SU-DHL-6 (cell line): ENCODE results near the gene TRAPPC2B.

Source experiments
- H2AFZ ChIP-seq: fragments of 200-600 bp; sonication (generic); 2 replicates; pipeline ENCODE4 v1.6.1; 2014; ENCODE audit warnings: low read depth, mild to moderate bottlenecking, moderate library complexity, mixed read lengths, antibody characterized with exemption, low read length; ENCODE audit not compliant: severe bottlenecking
- H3F3A ChIP-seq: fragments of 200-600 bp; shearing (Covaris generic); 2 replicates; pipeline ENCODE4 v1.6.0; 2016; ENCODE audit warnings: antibody characterized with exemption, mild to moderate bottlenecking; ENCODE audit not compliant: insufficient read depth
- H3K27ac ChIP-seq: fragments of 200-600 bp; sonication (generic); 2 replicates; pipeline ENCODE4 v1.5.1; 2016; ENCODE audit warnings: low read depth, mild to moderate bottlenecking, low read length, moderate library complexity, mixed read lengths
- H3K27me3 ChIP-seq: fragments of 200-600 bp; sonication (generic), shearing (Covaris generic); 2 replicates; pipeline ENCODE4 v1.6.0; 2014; ENCODE audit warnings: mild to moderate bottlenecking, low read length
- H3K36me3 ChIP-seq: fragments of 200-600 bp; sonication (generic); 2 replicates; pipeline ENCODE4 v1.6.1; 2014; ENCODE audit warnings: mild to moderate bottlenecking, low read length, mixed read lengths
- H3K4me2 ChIP-seq: fragments of 300-600, 200-600 bp; shearing (Covaris generic), sonication (generic); 2 replicates; pipeline ENCODE4 v1.6.0; 2014; ENCODE audit warnings: low read length, low read depth, mild to moderate bottlenecking; ENCODE audit not compliant: poor library complexity, severe bottlenecking
- H3K4me3 ChIP-seq: fragments of 200-600 bp; sonication (generic); 2 replicates; pipeline ENCODE4 v1.5.1; 2014; ENCODE audit warnings: antibody characterized with exemption, low read length, mild to moderate bottlenecking, mixed read lengths; ENCODE audit not compliant: insufficient read depth, poor library complexity, severe bottlenecking
- H3K79me2 ChIP-seq: fragments of 200-600 bp; sonication (generic); 2 replicates; pipeline ENCODE4 v1.6.1; 2014; ENCODE audit warnings: mild to moderate bottlenecking, low read length, moderate library complexity; ENCODE audit not compliant: insufficient read depth
- H3K9ac ChIP-seq: fragments of 200-600 bp; sonication (generic); 2 replicates; pipeline ENCODE4 v1.7.0; 2014; ENCODE audit warnings: mild to moderate bottlenecking, low read length
- H3K9me2 ChIP-seq: fragments of 200-600 bp; sonication (generic); replicated peaks from 2 replicates; pipeline ENCODE4 v1.6.1; 2014; ENCODE audit warnings: low read length; ENCODE audit not compliant: insufficient read depth
- H3K9me3 ChIP-seq: fragments of 200-600 bp; sonication (generic); 2 replicates; pipeline ENCODE4 v1.6.1; 2014; ENCODE audit warnings: low read length, mixed read lengths; ENCODE audit not compliant: insufficient read depth
- H4K20me1 ChIP-seq: fragments of 200-600 bp; sonication (generic); 2 replicates; pipeline ENCODE4 v1.6.1; 2014; ENCODE audit warnings: low read depth, mild to moderate bottlenecking, antibody characterized with exemption, low read length, moderate library complexity, mixed read lengths
- EZH2phosphoT487 ChIP-seq: fragments of 200-600 bp; sonication (generic), shearing (Covaris generic); conservative IDR thresholded peaks from 2 replicates; pipeline ENCODE4 v1.6.1; 2018; ENCODE audit warnings: mild to moderate bottlenecking, antibody characterized with exemption, low read length, moderate library complexity, mixed read lengths
- TF ChIP-seq, protein P1 (sequence below): fragments of 200-600 bp; sonication (generic); IDR thresholded peaks from one replicate; pipeline ENCODE4 v1.5.1; 2017; ENCODE audit warnings: antibody characterized with exemption, mild to moderate bottlenecking, low read length, moderate library complexity; ENCODE audit not compliant: insufficient read depth, poor library complexity, severe bottlenecking

TRAPPC2B gene

DNA sequence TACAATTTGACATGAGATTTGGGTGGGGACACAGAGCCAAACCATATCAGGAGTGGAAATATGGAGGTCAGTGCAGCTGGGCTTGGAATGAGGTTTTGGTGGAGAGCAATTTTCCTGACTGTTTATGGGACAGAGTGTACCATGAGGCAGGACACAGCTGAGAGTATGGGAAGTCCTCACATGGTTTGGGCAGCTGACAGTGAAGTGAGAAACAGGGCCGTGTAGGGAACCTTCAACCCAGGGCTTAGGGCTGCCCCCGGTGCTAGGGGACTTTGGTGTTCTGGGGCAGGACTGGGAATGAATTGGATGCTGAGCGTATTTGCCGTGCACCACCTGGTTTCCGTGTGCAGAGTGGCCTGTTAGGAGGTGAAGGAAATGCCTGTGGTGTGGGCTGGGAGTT, 32.4 kb downstream of the TRAPPC2B start:
- H3F3A ChIP-seq: no peaks in the 10 kb centered on the region

DNA sequence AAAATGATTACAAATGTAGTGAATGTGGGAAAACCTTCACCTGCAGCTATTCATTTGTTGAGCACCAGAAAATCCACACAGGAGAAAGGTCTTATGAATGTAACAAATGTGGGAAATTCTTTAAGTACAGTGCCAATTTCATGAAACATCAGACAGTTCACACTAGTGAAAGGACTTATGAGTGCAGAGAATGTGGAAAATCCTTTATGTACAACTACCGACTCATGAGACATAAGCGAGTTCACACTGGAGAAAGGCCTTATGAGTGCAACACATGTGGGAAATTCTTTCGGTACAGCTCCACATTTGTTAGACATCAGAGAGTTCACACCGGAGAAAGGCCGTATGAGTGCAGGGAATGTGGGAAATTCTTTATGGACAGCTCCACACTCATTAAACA, 35.5 kb downstream of the TRAPPC2B start:
- Histone ChIP-seq H3K36me3 (peaks cover 31% of the 10 kb centered on the region), H3K27me3 (no peaks in the 10 kb centered on the region), H3K4me3 (no peak overlapping the region), H3K79me2 (peaks cover 8% of the 10 kb centered on the region), H2AFZ (no peak overlapping the region), H3K27ac (no peak overlapping the region), H3K9me3 (peaks cover 18% of the 10 kb centered on the region; the same call in 1 of the 2 replicates), H4K20me1 (no peaks in the 10 kb centered on the region), H3K4me2 (no peak overlapping the region), H3K9me2 (no peaks in the 10 kb centered on the region), H3K9ac (no peak overlapping the region), H3F3A (no peaks in the 10 kb centered on the region)
- no peak for TF ChIP-seq EZH2phosphoT487
- TF ChIP-seq, protein P1, sequence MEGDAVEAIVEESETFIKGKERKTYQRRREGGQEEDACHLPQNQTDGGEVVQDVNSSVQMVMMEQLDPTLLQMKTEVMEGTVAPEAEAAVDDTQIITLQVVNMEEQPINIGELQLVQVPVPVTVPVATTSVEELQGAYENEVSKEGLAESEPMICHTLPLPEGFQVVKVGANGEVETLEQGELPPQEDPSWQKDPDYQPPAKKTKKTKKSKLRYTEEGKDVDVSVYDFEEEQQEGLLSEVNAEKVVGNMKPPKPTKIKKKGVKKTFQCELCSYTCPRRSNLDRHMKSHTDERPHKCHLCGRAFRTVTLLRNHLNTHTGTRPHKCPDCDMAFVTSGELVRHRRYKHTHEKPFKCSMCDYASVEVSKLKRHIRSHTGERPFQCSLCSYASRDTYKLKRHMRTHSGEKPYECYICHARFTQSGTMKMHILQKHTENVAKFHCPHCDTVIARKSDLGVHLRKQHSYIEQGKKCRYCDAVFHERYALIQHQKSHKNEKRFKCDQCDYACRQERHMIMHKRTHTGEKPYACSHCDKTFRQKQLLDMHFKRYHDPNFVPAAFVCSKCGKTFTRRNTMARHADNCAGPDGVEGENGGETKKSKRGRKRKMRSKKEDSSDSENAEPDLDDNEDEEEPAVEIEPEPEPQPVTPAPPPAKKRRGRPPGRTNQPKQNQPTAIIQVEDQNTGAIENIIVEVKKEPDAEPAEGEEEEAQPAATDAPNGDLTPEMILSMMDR: no peak

More for the DNA sequence above, 32.4 kb downstream of the TRAPPC2B start:
- H3K4me3 ChIP-seq: no peak overlapping the region
- no peak overlapping the region for H3K4me2 ChIP-seq
- H2AFZ ChIP-seq: no peak overlapping the region
- H3K27ac ChIP-seq: no peak overlapping the region
- no peak overlapping the region for H3K9ac ChIP-seq
- TF ChIP-seq, protein P1: no peak
- TF ChIP-seq EZH2phosphoT487: no peak
- H3K9me2 ChIP-seq: no peaks in the 10 kb centered on the region
- H3K9me3 ChIP-seq: 0 out of 2 replicates have a peak, but pooled peaks cover 7% of the 10 kb centered on the region
- H3K36me3 ChIP-seq: peaks cover 31% of the 10 kb centered on the region
- no peaks in the 10 kb centered on the region for H3K27me3 ChIP-seq
- H3K79me2 ChIP-seq: peaks cover 35% of the 10 kb centered on the region
- H4K20me1 ChIP-seq: no peaks in the 10 kb centered on the region

DNA sequence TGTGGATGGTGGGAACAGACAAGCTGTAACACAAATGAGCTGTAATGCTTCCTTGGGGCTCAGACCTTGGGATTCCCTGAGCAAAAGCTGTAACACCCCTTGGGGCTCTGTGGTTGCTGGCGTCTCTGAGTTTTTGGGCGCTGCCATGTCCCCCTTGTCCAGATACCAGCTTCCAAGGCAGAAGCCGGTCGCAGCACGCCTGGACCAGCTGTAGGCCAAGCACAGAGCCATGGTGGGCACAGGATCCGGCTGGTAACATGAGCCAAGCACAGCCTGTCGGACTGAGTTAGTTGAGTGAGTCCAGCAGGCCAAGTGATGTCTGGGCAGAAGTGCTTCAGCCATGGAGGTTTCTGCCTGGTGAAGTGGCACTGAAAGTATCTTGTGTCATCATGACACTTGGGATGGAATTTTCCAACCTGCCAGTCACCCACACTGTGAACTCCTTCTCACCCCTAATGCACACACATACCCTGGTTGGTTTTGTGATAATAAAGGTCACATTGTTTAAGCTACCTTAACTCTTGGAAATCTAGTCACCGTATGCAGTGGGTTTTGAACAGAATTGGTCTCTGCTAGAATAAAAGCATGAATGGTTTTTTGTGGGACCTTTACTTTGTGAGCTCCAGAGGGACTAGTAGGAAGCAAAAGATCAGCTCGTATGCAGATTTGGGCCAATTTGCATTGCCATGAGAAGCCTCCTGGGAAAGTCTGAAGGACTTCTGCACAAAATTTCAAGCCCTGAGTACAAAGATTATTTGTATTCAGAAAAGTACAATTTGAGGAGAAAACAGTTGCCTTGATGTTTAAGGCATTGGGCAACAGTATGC, 40.6 kb downstream of the TRAPPC2B start:
- Histone ChIP-seq H3K27me3 (no peaks in the 10 kb centered on the region), H3K27ac (no peak overlapping the region), H3K79me2 (no peaks in the 10 kb centered on the region), H3K4me3 (no peak overlapping the region), H3K9ac (no peak overlapping the region), H3K4me2 (no peak overlapping the region), H3K9me3 (peaks cover 12% of the 10 kb centered on the region; the same call in 1 of the 2 replicates), H3K36me3 (peaks cover 12% of the 10 kb centered on the region), H3F3A (no peaks in the 10 kb centered on the region), H3K9me2 (no peaks in the 10 kb centered on the region), H2AFZ (no peak overlapping the region), H4K20me1 (no peaks in the 10 kb centered on the region)
- TF ChIP-seq EZH2phosphoT487: no peak
- TF ChIP-seq, protein P1: no peak
